ENCODE data around the gene TFEB.
"Not testable (repeated sequence)": the region's sequence is repeated elsewhere in the genome, so short reads cannot be mapped to it uniquely, and the experiment has no call there.

Gene TFEB

DNA sequence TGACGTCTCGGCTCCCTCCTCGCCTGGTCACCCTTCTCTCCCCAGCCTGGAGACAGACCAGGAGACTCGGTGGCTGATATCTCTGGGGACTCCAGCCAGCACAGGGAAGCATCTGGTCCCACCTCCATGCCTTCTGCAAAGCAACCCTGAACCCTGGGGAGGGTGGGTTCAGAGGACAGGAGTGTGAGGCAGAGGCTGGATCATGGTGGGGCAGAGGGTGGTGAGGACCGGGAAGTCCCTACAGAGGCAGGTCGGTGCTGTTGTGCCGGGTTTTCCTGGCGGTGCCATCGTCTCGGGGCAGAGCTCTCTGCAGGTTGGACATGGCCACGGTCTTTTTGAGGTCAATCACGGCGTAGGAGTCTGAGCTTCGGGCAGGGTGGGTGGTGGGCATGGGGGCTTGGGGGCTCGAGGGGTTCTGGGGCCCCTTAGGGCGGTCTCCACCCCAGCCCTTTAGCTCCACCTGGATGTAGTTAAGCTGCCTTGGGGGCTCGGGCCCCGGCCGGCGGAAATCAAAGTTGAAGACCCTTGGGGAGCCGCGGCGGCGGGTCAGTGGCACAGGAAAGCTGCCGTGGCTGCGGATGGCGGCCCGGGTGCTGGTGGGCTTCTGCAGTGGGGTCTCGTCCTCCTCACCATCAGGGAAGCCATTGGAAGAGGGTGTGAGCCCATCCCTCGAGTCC lies 35.1 kb upstream of the TFEB start:
- Mint-ChIP-seq H3K4me1 (ENCODE audit: low read depth) (peaks cover 8% of the 10 kb centered on the region), H3K27me3 (ENCODE audit: low read depth) (no peaks in the 10 kb centered on the region), H3K4me3 (no peak overlapping the region), H3K9me3 (no peaks in the 10 kb centered on the region), H3K36me3 (ENCODE audit: low read depth) (peaks cover 12% of the 10 kb centered on the region), H3K27ac (no peak overlapping the region)

DNA sequence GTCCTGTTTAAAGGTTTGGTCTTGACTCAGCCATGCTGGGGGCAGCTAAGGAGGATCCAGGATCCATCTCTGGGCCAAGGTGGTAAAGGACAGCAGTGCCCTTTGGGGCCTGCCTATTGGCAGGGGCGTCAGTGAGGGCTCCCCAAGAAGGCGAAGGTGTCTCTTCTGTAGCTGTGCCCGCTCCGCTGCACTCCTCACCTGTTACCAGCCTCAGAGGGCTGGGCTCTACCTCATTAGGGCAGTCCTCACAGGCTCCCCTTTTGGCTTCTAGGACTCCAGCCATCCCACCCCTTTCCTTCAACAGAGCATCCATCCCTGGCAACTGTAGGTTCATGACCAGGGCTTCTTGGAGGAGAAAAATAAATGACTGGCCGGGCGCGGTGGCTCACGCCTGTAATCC lies 34.0 kb upstream of the TFEB start:
- H3K27ac Mint-ChIP-seq: no peak overlapping the region

DNA sequence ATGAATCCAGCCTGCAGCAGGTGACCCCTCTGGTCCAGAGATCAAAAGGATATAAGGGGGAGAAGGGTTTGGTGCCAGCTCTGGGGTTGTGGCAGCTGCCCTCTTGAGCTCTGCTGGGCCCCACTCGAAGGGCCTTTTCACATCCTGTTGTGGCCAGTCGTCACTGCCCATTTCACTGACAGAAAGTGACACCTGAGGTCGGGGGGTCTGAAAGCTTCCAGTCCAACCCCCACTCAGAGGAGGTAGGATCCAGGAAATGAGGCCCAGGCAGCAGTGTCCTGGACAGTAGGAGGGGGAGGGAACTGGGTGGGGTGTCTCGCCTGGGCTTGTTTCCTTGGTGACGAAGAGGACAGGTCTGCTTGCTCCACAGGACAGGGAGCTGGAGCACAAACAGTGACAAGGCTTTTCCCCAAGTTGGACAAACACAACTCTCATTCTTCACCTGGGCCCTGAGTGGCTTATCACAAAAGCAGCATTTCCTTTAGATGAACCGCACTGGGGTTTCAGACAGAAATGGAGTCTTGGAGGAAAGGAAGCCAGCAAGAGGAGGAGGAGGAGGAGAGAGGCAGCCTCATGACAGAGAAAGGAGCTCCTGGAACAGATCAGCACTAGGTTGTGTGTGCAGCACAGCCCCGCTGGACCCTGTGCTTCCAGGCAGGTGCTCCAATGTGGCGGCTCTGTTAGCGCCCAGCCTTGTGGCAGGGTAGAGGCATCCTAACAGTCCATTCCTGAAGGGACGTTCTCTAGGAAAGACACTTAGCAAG lies 33.3 kb upstream of the TFEB start:
- peaks cover 7% of the 10 kb centered on the region for H3K36me3 Mint-ChIP-seq (ENCODE audit: low read depth)
- H3K27ac Mint-ChIP-seq: no peak overlapping the region
- H3K27me3 Mint-ChIP-seq (ENCODE audit: low read depth): no peaks in the 10 kb centered on the region
- H3K4me3 Mint-ChIP-seq: no peak overlapping the region
- no peaks in the 10 kb centered on the region for H3K9me3 Mint-ChIP-seq
- peaks cover 8% of the 10 kb centered on the region for H3K4me1 Mint-ChIP-seq (ENCODE audit: low read depth)

More for the DNA sequence above, 34.0 kb upstream of the TFEB start:
- Mint-ChIP-seq H3K27me3 (ENCODE audit: low read depth) (no peaks in the 10 kb centered on the region), H3K4me3 (no peak overlapping the region), H3K4me1 (ENCODE audit: low read depth) (peaks cover 8% of the 10 kb centered on the region), H3K9me3 (no peaks in the 10 kb centered on the region), H3K36me3 (ENCODE audit: low read depth) (peaks cover 9% of the 10 kb centered on the region)

DNA sequence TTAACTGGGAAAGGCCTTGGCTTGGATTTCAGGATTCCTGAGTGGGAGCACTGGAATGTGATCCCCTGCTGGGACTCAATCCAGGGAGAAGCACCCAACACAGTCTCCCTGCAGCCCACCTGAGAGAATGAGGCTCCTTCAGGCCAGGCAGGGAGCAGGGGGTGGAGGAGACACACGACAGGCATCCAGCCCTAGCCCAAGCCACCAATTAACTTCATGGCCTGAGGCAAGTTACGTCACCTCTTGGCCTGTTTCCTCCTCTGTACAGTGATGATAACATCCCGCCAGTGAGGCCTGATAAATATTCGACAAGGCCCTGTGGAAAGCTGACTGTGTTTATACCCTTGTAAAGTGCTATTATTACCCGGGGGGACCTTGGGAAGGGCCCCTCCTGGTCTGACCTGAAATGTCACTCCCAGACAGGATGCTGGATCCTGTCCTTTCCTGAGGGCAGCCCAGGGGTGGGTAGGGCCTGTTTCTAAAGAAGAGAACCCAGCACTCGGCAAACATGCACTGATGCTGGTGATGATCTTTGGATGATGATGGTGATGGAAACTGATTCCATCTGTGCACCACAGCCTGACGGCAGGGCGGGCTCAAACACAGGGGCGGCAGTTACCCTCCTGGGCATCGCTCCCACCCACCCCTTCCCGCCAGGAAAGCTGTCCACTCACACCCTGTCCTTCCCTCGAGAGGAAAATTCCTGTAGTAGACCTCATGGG lies 31.9 kb upstream of the TFEB start:
- Mint-ChIP-seq H3K4me1 (ENCODE audit: low read depth) (peaks cover 8% of the 10 kb centered on the region), H3K27ac (no peak overlapping the region), H3K4me3 (no peak overlapping the region), H3K36me3 (ENCODE audit: low read depth) (peaks cover 3% of the 10 kb centered on the region), H3K9me3 (no peaks in the 10 kb centered on the region), H3K27me3 (ENCODE audit: low read depth) (no peaks in the 10 kb centered on the region)

DNA sequence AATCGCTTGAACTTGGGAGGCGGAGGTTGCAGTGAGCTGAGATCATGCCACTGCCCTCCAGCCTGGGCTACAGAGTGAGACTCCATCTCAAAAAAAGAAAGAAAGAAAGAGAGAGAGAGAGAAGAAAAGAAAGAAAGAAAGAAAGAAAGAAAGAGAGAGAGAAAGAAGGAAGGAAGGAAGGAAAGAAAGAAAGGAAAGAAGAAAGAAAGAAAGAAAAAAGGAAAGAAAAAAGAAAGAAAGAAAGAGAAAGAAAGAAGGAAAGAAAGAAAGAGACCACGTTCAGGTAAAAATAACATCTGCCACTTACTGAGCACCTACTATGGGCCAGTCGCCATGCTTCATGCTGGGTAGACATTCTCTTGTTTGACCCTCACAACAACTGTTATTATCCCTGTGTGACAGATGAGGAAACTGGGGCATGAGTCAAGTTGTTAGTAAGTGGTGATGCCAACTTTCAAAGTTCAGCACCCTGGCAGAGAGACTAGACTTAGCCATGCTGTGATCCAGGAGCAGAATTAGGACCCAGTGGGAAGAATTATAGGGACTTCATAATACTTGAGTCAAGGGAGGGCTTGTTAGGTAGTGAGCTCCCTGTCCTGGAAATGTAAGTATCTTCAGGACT lies 30.7 kb upstream of the TFEB start:
- not testable (repeated sequence) for H3K9me3 Mint-ChIP-seq; H3K4me3 Mint-ChIP-seq; H3K27me3 Mint-ChIP-seq (ENCODE audit: low read depth); H3K27ac Mint-ChIP-seq; H3K36me3 Mint-ChIP-seq (ENCODE audit: low read depth); H3K4me1 Mint-ChIP-seq (ENCODE audit: low read depth)

DNA sequence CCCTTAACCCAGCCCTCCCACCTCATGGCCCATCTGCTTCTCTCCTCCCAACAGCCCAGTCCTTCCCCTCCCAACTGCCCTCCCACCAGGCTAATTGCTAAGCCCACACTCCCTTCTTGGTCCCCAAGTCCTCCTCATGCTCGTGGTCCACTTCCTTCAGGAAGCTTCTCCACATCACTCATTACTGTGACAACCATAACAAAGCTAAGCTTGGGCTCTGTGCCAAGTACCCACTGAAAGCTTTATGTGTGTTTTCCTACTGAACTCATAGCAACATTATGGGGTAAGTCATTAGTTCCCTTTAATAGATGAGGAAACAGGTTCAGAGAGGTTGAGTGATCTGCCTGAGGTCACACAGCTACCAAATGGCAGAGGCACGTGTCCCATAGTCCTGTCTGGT lies 28.1 kb upstream of the TFEB start:
- Mint-ChIP-seq H3K4me3 (no peak overlapping the region), H3K4me1 (ENCODE audit: low read depth) (peaks cover 3% of the 10 kb centered on the region), H3K27ac (no peak overlapping the region), H3K9me3 (no peaks in the 10 kb centered on the region), H3K27me3 (ENCODE audit: low read depth) (no peaks in the 10 kb centered on the region), H3K36me3 (ENCODE audit: low read depth) (no peaks in the 10 kb centered on the region)

DNA sequence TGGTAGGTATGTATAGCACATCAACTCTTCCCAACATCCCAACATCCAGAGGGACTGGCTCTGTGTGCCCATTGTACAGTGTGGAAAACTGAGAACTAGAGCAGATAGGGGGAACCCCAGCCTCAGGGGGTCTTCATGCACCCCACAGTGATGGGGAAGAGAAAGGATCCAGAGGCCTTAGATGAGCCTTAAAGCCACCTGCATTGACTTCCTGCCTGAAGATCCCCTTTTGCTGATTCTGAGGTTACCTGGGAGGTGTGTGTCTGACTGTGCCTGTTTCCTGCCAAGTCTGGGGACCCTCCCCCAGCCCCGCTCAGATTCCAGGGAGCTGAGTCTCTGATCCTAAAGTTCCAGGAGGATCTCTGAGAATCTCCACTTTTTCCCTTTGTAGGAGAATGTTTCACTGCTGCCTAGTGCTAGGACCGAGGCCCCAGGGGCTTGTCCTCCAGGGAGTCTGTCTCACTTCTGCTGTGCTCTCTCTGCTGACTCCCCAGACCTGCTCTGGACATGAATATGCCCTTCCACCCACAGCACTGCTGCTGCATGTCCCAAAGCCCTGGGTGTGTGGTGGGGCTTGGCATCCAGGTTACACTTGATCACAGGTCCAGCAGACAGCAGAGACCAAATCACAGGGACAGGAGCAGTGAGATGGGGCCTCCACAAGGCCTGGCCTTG lies 24.6 kb upstream of the TFEB start:
- no peaks in the 10 kb centered on the region for H3K4me1 Mint-ChIP-seq (ENCODE audit: low read depth)

DNA sequence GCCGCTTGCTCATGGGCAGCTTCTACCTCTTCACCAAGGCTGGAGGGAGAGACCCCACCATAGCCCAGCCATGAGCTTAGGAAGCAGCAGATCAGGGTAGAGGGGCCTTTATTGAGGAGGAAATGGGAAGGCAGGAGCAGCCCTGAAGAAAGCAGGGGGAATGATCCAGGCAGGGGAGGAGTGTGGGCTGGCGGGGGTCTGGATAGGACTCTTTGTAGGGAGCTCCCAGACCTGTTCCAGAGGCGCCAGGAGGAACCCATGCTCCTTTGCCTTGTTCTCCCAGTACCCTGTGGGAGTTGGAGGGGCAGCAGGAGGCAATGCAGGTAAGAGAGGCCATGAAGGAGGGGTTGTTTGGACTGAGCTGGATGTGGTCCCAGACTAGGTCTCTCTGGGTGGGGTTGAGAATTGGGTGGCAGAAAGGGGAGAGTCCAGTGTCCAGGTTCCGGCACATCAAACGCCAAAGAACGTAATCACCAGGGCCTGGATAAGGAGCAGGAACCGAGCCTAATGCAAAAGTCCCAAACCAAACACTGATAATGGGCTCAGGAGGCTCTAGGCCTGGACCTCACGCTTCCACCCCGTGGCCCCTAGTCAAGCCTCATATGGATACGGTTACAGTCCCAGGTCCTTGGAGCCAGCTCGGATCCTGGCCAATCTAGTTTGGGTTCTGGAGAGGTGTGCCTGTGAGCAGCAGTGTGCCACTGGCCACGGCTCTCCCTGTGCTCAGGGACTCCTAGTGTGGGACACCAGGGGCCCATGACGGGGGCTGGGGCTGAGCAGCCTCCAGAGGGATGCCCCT lies 23.9 kb upstream of the TFEB start:
- no peak overlapping the region for H3K27ac Mint-ChIP-seq
- peaks cover 4% of the 10 kb centered on the region for H3K27me3 Mint-ChIP-seq (ENCODE audit: low read depth)
- no peaks in the 10 kb centered on the region for H3K4me1 Mint-ChIP-seq (ENCODE audit: low read depth)
- no peaks in the 10 kb centered on the region for H3K36me3 Mint-ChIP-seq (ENCODE audit: low read depth)
- H3K4me3 Mint-ChIP-seq: no peak overlapping the region
- H3K9me3 Mint-ChIP-seq: no peaks in the 10 kb centered on the region

More for the DNA sequence above, 24.6 kb upstream of the TFEB start:
- Mint-ChIP-seq H3K4me3 (no peak overlapping the region), H3K9me3 (no peaks in the 10 kb centered on the region), H3K36me3 (ENCODE audit: low read depth) (no peaks in the 10 kb centered on the region), H3K27me3 (ENCODE audit: low read depth) (peaks cover 4% of the 10 kb centered on the region), H3K27ac (no peak overlapping the region)

DNA sequence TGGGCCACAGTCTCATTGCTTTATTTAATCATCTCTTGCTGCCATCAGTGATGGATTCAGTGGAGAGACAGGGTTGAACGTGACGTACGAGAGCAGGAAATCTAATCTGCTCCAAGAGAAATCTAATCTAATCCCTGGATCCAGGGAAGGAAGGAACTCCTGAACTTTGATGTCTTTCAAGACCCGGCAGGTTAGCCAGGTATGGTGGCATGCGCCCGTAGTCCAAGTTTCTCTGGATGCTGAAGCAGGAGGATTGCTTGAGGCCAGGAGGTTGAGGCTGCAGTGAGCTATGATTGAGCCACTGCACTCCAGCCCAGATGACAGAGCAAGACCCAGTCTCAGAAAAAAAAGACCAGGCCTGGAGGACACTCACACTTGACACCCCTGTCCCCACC lies 23.2 kb upstream of the TFEB start:
- Mint-ChIP-seq H3K27ac (no peak overlapping the region), H3K36me3 (ENCODE audit: low read depth) (no peaks in the 10 kb centered on the region), H3K9me3 (no peaks in the 10 kb centered on the region), H3K4me1 (ENCODE audit: low read depth) (no peaks in the 10 kb centered on the region), H3K4me3 (no peak overlapping the region), H3K27me3 (ENCODE audit: low read depth) (peaks cover 9% of the 10 kb centered on the region)

DNA sequence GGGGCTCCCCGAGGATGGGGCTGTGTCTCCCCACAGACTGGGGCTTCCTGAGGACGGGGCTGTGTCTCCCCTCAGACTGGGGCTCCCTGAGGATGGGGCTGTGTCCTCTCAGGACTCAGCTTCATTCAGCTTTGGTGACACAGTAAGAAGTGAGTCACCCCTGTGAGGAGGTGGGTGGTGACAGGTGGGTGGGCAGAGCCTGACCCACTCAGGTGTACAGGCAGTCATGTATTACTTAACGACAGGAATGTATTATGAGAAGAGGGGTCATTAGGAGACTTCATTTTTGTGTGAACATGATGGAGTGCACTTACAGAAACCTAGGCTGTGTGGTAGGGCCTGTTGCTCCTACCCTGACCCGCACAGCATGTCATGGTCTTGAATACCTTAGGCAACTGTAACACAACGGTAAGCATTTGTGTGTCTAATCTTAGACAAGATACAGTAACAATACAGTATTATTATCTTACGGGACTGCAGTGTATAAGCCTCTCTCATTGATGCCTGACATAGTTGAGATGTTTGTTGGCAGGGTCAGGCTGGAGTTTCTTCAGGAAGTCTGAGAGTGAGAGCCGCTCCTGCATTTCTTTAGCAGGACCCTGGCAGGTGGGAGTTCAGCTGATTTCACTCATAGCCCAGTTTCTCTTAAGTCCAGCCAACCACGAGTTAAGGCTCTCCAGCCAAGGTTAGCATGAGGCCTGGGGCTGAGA lies 22.7 kb upstream of the TFEB start:
- Mint-ChIP-seq H3K4me3 (no peak overlapping the region), H3K9me3 (no peaks in the 10 kb centered on the region), H3K27ac (no peak overlapping the region), H3K4me1 (ENCODE audit: low read depth) (no peaks in the 10 kb centered on the region), H3K36me3 (ENCODE audit: low read depth) (no peaks in the 10 kb centered on the region), H3K27me3 (ENCODE audit: low read depth) (peaks cover 14% of the 10 kb centered on the region)

DNA sequence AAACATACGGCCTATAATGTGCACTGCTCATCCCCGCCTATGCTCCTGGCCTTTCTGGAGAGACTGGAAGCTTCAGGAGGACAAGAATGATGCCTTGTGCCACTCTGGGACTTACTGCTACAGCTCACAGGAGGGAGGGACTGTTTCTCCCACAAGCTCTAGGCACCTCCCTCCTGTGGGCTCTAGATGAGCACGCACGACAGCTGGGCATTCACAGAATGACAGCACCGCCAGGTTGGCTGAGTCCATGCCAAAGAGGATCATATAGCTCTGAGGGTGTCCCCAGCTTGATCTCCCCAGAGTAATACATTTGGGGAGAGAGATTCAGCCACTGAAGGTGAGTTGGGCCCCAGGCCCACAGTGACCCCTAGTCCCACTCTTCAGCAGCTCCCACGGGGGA lies 21.9 kb upstream of the TFEB start:
- Mint-ChIP-seq H3K27ac (no peak overlapping the region), H3K27me3 (ENCODE audit: low read depth) (peaks cover 15% of the 10 kb centered on the region), H3K4me1 (ENCODE audit: low read depth) (no peaks in the 10 kb centered on the region), H3K4me3 (no peak overlapping the region), H3K36me3 (ENCODE audit: low read depth) (no peaks in the 10 kb centered on the region), H3K9me3 (no peaks in the 10 kb centered on the region)

DNA sequence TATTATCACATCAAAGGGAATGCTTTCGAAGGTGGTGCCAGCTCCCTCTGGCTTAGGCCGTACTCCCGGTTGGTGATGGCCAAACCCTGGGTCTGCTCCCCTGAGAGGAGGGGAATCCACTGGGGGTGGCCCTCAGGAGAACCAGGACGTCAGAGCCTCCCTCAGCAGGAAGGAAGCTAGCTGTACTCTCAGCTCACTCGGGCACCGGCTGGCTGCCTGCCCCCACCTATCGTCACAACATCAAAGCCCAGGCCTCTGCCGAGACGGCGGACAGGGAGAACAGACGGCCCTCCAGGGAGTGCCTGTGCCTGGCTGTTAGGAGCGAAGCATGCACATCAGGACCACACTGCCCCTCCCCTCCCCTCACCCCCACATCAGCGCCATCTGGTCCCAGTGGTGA lies 20.9 kb upstream of the TFEB start:
- Mint-ChIP-seq H3K4me3 (no peak overlapping the region), H3K27ac (no peak overlapping the region), H3K4me1 (ENCODE audit: low read depth) (no peaks in the 10 kb centered on the region), H3K36me3 (ENCODE audit: low read depth) (no peaks in the 10 kb centered on the region), H3K9me3 (no peaks in the 10 kb centered on the region), H3K27me3 (ENCODE audit: low read depth) (peaks cover 15% of the 10 kb centered on the region)

DNA sequence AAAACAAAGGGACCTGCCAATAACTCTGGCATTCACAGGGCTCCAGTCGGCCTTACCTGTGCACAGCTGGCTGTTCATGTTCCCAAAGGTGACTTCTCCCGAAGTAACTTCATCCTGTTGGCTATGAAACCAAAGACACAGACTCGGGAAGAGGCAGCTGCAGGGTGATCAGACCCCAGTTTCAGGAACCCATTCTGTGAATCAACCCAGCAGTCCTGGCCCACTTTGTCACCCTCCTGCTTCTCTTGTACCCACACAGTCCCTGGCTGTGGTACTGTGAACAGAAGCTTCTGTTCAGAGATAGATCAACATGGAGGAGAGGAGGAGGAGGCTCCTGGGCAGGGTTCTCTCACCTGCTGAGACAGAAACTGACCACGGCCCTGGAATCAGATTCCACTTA lies 20.5 kb upstream of the TFEB start:
- Mint-ChIP-seq H3K9me3 (no peaks in the 10 kb centered on the region), H3K27me3 (ENCODE audit: low read depth) (peaks cover 15% of the 10 kb centered on the region), H3K27ac (no peak overlapping the region), H3K4me1 (ENCODE audit: low read depth) (no peaks in the 10 kb centered on the region), H3K36me3 (ENCODE audit: low read depth) (no peaks in the 10 kb centered on the region), H3K4me3 (no peak overlapping the region)
